ENCODE results near the gene SALL3.
"Not testable (repeated sequence)": the region's sequence is repeated elsewhere in the genome, so short reads cannot be mapped to it uniquely, and the experiment has no call there.

The SALL3 gene

GRCh38 chr18:78979730-78980278 lies at the start of gene SALL3:
Gene SALL3, plus strand, starts transcription at chr18:78979818. Its CDS starts 457 bp downstream, at chr18:78980275.
- DNase-seq (ENCODE audit: low read depth in 2 of 2): no peak

- no peak for DNase-seq (ENCODE audit: low read depth in 2 of 2)
Measured at GRCh38 chr18:78932281-78932680, 47.3 kb upstream of the SALL3 start.

GRCh38 chr18:78934003-78934402 lies 45.6 kb upstream of the SALL3 start:
- no peak for DNase-seq (ENCODE audit: low read depth in 2 of 2)

- no peak for DNase-seq (ENCODE audit: low read depth in 2 of 2)
Measured at GRCh38 chr18:78934551-78935225, 44.9 kb upstream of the SALL3 start.

GRCh38 chr18:78935406-78935805 lies 44.2 kb upstream of the SALL3 start:
- no peak for DNase-seq (ENCODE audit: low read depth in 2 of 2)

GRCh38 chr18:78936251-78937005 lies 43.2 kb upstream of the SALL3 start:
- no peak for DNase-seq (ENCODE audit: low read depth in 2 of 2)

- no peak for DNase-seq (ENCODE audit: low read depth in 2 of 2)
Measured at GRCh38 chr18:78937166-78937565, 42.5 kb upstream of the SALL3 start.

GRCh38 chr18:78939105-78939504 lies 40.5 kb upstream of the SALL3 start:
- no peak for DNase-seq (ENCODE audit: low read depth in 2 of 2)

- DNase-seq (ENCODE audit: low read depth in 2 of 2): no peak
Measured at GRCh38 chr18:78939734-78940494, 39.7 kb upstream of the SALL3 start.

GRCh38 chr18:78942236-78942635 lies 37.4 kb upstream of the SALL3 start:
- not testable (repeated sequence) for DNase-seq (ENCODE audit: low read depth in 2 of 2)

- no peak for DNase-seq (ENCODE audit: low read depth in 2 of 2)
Measured at GRCh38 chr18:78945628-78946027, 34.0 kb upstream of the SALL3 start.

- no peak for DNase-seq (ENCODE audit: low read depth in 2 of 2)
Measured at GRCh38 chr18:78947291-78947690, 32.3 kb upstream of the SALL3 start.

GRCh38 chr18:78948221-78948620 lies 31.4 kb upstream of the SALL3 start:
- no peak for DNase-seq (ENCODE audit: low read depth in 2 of 2)

GRCh38 chr18:78948707-78949106 lies 30.9 kb upstream of the SALL3 start:
- no peak for DNase-seq (ENCODE audit: low read depth in 2 of 2)

- DNase-seq (ENCODE audit: low read depth in 2 of 2): no peak
Measured at GRCh38 chr18:78949216-78949615, 30.4 kb upstream of the SALL3 start.

- no peak for DNase-seq (ENCODE audit: low read depth in 2 of 2)
Measured at GRCh38 chr18:78950386-78950785, 29.2 kb upstream of the SALL3 start.

GRCh38 chr18:78953566-78953965 lies 26.1 kb upstream of the SALL3 start:
- no peak for DNase-seq (ENCODE audit: low read depth in 2 of 2)

GRCh38 chr18:78955051-78955450 lies 24.6 kb upstream of the SALL3 start:
- no peak for DNase-seq (ENCODE audit: low read depth in 2 of 2)

- no peak for DNase-seq (ENCODE audit: low read depth in 2 of 2)
Measured at GRCh38 chr18:78957140-78957539, 22.5 kb upstream of the SALL3 start.

GRCh38 chr18:78960709-78961108 lies 18.9 kb upstream of the SALL3 start:
- DNase-seq (ENCODE audit: low read depth in 2 of 2): no peak

GRCh38 chr18:78962098-78962497 lies 17.5 kb upstream of the SALL3 start:
- no peak for DNase-seq (ENCODE audit: low read depth in 2 of 2)

GRCh38 chr18:78964727-78965126 lies 14.9 kb upstream of the SALL3 start:
- DNase-seq (ENCODE audit: low read depth in 2 of 2): not testable (repeated sequence)
